Heart left ventricle (tissue), 13 donors: ENCODE results near the gene EPM2AIP1.

Experiments
- POLR2A ChIP-seq, 2 donors: fragments of 450-650 bp; IDR thresholded peaks; one replicate each; pipeline ENCODE4 v1.6.1; 2017; ENCODE audit warnings: antibody characterized with exemption in 2 of 2, mild to moderate bottlenecking in 2 of 2, moderate library complexity in 2 of 2
- TF ChIP-seq, protein P1 (sequence below), 12 donors: fragments of 200-600 bp; sonication (generic) in 4 of 12; IDR thresholded peaks; one replicate each; pipeline versions ENCODE4 v1.5.0 to v1.8.0; 2018 to 2022; ENCODE audit warnings: antibody characterized with exemption in 12 of 12, mild to moderate bottlenecking in 5 of 12
- donor health status: ischemic (EF 13 %, LVEDD 7.1; RV severe dilation, severe dysfunction).
- donor health status: DM: no; HTN: yes; CAD: no.
- donor health status: DM: no; HTN: no; CAD: no.
- donor health status: ischemic (EF 25% LVEDD 6.9; RV normal size, moderate dysfunction).
- donor health status: ischemic (EF 25% LVEDD 5.7; RV mildly dilated, moderate dysfunction).
- donor health status: ischemic (EF 35%, LVEDD 5.7; RV mildly dilated, moderate dysfunction).
- donor health status: nonischemic (EF 11% LVEDD 7.7; RV severe dilation, severe dysfunction).
- donor health status: DM: yes; HTN: yes; CAD: no.
- donor health status: PGD.
- donor health status: ischemic (EF 29% LVEDD 5.4; RV normal size, mild dysfunction).
- donor health status: nonischemic (EF 23%, LVEDD 6.1; RV moderate dilation, normal function).

DNA sequence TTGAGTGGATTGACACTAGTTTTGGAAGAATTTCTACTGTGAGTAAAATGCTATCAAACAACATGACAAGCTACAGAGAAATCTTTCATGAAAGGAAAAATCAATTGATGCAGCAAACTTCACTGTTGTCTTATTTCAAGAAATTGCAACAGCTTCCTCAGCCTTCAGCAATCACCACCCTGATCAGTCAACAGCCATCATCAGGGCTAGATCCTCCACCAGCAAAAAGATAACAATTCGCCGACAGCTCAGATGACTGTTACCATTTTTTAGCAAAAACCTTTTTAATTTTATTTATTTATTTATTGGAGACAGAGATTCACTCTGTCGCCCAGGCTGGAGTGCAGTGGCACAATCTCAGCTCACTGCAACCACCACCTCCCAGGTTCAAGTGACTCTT, 44.4 kb upstream of the EPM2AIP1 start:
- TF ChIP-seq, protein P1, sequence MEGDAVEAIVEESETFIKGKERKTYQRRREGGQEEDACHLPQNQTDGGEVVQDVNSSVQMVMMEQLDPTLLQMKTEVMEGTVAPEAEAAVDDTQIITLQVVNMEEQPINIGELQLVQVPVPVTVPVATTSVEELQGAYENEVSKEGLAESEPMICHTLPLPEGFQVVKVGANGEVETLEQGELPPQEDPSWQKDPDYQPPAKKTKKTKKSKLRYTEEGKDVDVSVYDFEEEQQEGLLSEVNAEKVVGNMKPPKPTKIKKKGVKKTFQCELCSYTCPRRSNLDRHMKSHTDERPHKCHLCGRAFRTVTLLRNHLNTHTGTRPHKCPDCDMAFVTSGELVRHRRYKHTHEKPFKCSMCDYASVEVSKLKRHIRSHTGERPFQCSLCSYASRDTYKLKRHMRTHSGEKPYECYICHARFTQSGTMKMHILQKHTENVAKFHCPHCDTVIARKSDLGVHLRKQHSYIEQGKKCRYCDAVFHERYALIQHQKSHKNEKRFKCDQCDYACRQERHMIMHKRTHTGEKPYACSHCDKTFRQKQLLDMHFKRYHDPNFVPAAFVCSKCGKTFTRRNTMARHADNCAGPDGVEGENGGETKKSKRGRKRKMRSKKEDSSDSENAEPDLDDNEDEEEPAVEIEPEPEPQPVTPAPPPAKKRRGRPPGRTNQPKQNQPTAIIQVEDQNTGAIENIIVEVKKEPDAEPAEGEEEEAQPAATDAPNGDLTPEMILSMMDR (IDR thresholded peaks at IDR 0.05), result no peak
- TF ChIP-seq POLR2A (IDR thresholded peaks at IDR 0.05), result no peak
